HG03139 (cell line): ENCODE results near the gene ANKRD39.

Experiments used
- ATAC-seq: cut with Tn5 transposase; IDR thresholded peaks from one replicate; pipeline ENCODE4 v1.9.1; 2021; ENCODE audit not compliant: unreplicated experiment

The ANKRD39 gene

GRCh38 chr2:96859099-96859649 is 1.4 kb upstream of the ANKRD39 start:
- no peak for ATAC-seq

GRCh38 chr2:96856776-96857666 is 795 bp downstream of the ANKRD39 start:
- ATAC-seq = no peak

GRCh38 chr2:96853321-96853720 is 4.5 kb downstream of the ANKRD39 start:
- ATAC-seq = no peak

GRCh38 chr2:96852667-96853066 is 5.1 kb downstream of the ANKRD39 start:
- ATAC-seq = no peak

- no peak for ATAC-seq
Measured at GRCh38 chr2:96848264-96848663, 9.6 kb downstream of the ANKRD39 start.

- ATAC-seq = no peak
Measured at GRCh38 chr2:96847586-96847985, 10.2 kb downstream of the ANKRD39 start.

GRCh38 chr2:96846825-96847224 is 11.0 kb downstream of the ANKRD39 start:
- no peak for ATAC-seq

- ATAC-seq = no peak
Measured at GRCh38 chr2:96844405-96844808, 13.4 kb downstream of the ANKRD39 start.

GRCh38 chr2:96843538-96844268 is 14.1 kb downstream of the ANKRD39 start, which contains the start of gene ANKRD23:
ANKRD23 (minus strand) TSS chr2:96844021; CDS start chr2:96843992, 29 bp downstream.
- no peak for ATAC-seq

- no peak for ATAC-seq
Measured at GRCh38 chr2:96842600-96842999, 15.2 kb downstream of the ANKRD39 start.

GRCh38 chr2:96841701-96842495 is 15.9 kb downstream of the ANKRD39 start:
- no peak for ATAC-seq

- no peak for ATAC-seq
Measured at GRCh38 chr2:96839875-96840850, 17.7 kb downstream of the ANKRD39 start.

GRCh38 chr2:96839293-96839874 is 18.4 kb downstream of the ANKRD39 start:
- no peak for ATAC-seq

- ATAC-seq = no peak
Measured at GRCh38 chr2:96838345-96839292, 19.2 kb downstream of the ANKRD39 start.

GRCh38 chr2:96837575-96837974 is 20.2 kb downstream of the ANKRD39 start:
- ATAC-seq = no peak

- no peak for ATAC-seq
Measured at GRCh38 chr2:96835830-96836229, 22.0 kb downstream of the ANKRD39 start.

GRCh38 chr2:96832754-96833507 is 24.9 kb downstream of the ANKRD39 start:
- ATAC-seq = no peak

- ATAC-seq = no peak
Measured at GRCh38 chr2:96832408-96832753, 25.4 kb downstream of the ANKRD39 start.
